Hippocampal formation (tissue), 2 donors: Measurements from ENCODE around the gene TBC1D14.

ENCODE experiments used
- DNase-seq, 2 donors: peaks; one replicate each; lab custom pipeline; 2025; lab: John Stamatoyannopoulos, UW

The TBC1D14 gene

DNA sequence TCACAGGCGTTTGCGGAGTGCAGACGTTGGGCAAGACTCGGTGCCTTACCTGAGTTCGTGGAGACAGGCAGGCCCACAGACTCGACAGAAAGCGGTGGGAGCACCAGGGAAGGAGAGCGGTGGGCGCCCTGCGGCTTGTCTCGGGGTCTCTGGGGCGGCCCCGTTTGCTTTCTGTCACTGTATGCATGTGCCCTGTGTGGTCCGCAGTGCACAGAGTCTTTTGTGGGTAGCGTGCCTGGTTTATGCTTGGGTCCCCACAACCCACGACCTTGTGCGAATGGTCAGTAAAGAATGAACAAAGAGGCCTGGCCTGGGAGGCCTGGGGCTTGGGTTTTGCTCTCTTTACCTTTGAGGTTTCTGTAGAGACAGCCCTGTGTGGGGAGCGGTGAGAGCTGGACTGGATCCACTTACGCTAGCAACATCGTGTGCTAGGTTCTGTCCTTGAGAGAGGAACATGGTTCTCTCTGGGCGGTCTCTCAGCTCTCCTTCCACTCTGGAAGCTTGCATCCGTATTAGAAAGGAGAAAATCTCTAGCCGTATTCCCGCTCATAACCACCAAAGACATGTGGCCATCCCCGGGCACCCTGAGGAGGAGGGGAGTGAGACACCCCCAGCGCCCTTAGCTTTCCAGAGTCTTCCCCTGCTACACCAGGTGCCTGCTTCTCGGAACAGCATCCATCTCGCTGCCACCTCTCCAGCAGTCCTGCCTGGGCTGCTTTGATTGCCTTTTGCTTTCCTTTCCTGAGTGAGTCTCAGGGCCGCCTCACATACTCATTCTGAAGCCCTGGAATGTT is 134.7 kb downstream of the TBC1D14 start:
- DNase-seq: no peak

DNA sequence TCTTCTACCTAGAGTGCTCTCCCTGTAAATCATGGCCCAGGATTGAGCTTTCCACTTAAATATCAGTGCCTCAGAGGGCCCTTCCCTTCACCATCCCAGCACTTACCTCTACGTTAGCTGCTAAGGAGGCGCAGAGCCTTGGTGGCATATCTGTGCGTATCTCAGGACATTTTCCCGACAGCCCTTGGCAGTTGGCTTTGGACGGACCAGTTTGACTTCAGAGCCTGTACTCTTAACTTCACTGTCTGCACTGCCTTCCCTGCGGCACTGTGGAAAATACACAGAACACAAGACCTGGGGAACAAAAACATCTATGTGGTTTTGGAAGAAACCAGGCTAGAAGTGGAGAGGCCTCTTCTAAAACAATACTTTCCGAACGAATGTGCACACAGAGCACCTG is 135.9 kb downstream of the TBC1D14 start:
- no peak for DNase-seq

DNA sequence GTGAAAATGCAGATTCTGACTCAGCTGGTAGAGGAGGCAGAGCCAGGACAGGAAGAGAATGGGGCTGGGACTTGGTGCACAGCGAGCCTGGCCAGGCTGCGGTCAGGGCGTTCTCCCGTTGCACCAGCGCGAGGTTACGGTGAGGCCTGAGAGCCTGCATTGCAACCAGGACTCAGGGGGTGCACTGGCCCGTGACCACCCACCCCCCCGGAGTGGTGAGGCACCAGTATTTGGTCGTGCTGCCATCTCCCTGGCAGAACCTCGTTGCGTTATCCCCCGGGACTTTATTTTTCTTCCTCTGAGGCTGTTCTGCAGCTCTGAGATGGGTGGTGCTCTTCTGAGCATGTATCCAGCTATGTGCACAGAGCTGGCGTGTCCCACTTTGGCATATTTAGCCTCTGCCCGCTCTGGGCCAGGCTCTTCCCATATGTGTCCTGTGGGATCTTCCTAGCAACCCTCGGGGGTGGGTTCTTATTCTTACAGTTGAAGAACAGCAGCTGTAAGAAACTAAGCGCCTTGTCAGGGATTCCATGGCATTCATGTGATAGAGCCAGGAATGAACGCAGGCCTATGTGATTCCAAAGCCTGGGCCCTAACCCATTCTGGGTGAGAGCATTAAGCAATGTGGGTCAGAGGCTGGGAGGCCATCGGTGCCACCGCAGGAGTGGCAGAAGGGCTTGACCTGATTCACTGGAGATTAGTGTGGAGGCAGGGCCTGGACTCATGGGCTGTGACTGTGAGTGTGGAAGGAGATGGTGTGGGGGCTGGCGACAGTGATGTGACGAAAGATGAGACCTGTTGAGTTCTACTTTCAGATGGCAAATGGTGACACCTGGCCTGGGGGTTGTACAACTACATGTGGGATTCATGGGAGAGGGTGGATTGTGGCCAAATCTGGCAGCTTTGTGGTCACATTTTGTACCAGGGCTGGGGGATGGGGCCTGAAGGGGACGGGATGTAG is 136.6 kb downstream of the TBC1D14 start:
- DNase-seq: no peak

DNA sequence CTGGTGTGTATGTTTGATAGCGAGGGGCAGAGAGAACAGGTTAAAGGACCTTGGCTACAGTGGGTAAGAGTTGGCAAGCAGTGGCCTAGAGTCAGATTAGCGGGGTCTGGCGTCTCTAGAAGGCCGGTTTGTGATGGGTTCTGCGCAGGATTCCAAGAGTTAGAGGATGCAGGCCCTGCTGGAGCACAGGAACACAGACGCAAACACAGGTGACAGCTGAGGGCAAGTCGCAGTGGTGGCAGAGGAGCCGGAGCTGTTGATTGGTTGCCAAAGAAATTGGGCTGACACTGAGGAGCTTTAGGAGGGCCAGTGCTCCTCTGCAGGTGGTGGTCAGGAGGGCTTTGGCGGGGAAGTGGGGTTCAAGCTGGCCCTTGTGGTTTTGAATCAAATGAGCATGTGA is 137.3 kb downstream of the TBC1D14 start:
- no peak for DNase-seq

DNA sequence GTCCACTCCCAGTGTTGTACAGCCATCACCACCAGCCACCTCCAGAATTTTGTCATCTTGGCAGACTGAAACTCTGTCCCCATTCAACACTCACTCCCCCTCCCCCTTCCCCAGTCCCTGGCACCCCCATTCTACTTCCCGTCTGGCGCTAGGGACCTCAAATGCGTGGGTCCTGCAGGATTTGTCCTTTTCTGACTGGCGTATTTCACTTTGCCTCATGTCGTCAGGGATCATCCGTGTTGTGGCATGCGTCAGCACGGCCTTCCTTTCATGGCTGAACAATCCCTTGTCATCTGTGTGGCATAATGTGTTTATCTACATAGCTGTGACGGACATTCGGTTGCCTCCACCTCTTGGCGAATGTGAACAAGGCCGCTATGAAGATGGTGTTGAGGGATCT is 139.0 kb downstream of the TBC1D14 start:
- DNase-seq: no peak

DNA sequence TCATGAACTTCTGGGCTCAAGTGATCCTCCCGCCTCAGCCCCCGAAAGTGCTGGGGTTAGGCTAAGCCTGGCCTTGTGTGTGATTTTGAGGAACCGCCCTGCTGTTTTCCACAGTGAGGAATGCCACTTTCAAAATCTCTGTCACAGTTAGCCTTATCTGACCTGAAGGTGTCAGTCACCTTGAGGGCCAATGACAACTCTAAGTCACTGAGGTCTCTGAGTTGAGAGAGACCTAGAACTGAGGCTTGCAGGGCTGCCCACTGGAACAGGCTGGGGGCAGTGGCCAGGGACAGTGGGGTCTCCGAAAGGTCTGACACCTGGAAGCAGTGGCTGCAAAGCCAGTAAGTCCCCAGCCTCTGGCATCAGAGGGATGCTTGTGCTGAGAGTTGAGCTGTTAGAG is 139.7 kb downstream of the TBC1D14 start:
- no peak for DNase-seq

DNA sequence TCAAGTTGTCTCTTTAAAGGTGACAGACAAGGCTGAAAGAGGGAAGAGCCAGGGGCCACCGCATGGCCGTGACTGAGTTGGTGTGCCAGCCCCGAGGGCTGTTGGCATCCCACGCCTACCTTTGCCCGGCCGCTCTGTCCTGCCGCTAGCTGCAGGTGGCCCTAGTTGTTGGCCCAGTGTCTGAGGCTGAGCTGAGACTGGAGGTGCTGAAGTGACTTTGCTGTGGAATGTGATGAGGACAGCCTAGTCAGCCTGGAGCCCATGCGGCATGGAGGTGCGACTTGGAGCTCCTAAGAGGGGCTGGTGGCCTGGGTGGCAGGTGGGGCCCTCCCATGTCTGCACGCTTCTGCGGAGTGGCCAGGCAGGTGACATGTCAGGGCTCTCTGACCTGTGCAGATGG is 140.1 kb downstream of the TBC1D14 start:
- DNase-seq: no peak

DNA sequence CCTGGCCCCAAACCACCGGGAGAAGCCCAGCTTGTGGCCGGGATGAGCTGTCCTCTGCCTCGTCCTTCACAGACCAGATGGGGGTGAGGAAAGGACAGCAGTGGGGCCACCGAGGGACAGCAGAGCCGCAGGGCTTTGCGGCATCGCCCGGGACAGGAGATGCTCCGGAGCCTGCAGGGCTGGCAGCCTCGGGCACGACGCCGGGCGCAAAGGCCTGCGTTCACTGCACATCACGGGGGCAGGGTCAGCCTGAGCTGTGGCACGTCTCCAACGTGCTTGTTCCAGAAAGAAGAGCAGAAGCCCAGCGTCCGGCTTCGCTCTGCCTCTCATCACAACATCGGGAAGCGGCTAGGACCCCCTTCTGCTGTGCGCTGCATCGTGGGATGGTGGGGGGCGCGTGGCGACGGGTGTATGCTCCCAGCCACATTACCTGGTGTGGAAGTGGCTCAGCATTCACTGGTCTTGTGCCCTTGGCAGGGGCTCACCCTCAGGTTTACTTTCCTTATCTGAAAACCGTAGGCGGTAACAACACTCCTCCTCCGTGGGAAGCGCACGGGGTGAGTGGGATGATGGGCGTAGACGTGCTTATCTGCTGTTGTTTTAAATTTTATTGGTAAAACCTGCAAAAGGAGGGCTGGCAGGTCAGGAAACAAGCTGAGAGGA is 141.0 kb downstream of the TBC1D14 start:
- no peak for DNase-seq

DNA sequence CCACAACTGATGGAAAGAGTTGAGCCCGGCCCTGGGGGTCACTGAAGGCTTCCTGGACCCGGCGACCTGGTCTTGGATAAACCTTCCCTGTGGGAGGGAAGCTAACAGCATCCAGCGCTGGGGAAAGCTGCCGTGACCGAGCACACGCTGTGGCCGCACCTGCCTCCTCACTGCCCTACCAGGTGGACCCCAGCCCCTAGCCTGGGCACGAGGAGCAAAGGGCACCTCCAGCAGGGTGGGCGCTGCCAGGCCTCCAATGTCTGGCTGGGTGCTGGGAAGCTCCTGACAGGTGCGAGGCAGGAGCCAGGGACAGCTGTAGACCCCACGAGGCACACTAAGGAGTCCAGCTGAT is 141.5 kb downstream of the TBC1D14 start:
- no peak for DNase-seq

DNA sequence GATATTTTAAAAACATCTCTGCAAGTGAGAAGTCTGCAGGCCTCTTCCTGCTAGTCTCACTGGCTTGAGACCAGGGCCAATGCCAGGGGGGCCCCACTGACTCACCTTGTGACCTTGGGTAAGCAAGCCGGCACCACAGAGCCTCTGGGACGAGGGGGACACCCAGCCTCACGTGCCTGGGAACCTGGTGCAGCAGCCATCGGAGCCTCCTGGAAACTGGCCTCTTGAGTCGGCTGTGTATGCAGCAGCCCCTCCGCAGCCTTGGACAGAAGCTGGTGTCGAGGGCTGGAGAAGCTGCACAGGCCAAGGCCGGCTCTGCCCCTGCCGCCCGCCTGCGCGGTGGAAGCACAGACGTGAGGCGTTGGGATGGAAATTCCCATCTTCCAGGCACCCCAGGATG is 142.3 kb downstream of the TBC1D14 start:
- no peak for DNase-seq

DNA sequence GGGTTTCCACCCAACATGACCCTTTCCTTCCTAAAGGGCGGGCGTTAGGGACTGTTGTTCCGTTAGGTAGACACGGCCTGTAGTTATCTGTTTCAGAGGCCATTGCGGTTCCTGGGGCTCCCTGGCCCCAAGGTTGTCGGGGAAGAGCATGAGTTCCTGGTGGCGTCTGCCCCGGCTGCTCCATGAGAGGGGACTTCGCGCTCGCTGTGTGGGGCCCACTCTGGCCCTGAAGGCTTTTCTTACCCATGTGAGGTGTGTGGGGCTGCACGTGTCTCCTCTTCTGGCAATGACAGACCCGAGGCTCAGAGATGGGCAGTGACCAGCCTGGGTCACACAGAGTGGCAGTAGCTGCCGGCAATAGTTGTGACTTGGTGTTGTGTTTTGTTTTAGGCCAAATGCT is 142.7 kb downstream of the TBC1D14 start:
- no peak for DNase-seq

DNA sequence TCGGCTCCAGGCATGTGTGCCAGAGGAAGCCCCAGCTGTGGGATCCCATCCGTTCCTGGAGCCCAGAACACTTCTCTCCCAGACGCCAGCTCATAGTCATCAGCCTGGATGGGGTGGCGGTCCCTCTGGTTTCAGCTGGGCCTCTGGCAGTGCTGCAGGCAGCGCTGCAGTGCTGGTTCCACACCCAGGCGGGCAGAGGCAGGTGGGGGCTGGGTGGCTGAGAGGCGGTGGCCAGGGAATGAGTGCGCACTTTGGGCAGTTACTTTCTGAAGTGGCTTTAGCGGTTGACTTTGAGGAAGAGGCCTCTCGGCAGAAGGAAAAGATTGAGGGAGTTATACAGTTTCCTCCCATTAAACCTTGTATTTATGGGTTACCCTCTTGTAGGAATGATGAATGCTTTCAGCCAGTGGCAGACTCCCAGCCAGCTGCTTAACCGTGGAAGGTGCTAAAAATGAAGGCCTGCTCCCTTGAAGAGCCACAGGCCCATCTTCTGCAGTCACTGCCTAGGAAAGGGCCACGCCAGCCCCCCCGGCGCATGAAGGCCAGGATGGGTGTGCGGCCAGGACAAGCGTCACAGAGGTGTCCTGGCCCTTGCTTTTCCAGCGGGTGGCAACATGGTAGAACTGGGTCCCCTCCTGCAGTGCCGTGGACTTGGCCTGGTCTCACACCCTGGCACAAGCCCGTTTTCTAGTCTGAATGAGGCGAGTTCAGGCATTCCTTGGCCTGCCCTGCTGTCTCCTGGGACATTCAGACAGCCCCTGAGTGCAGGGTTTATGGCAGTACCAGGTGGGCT is 143.5 kb downstream of the TBC1D14 start:
- DNase-seq: peak in 1 of 2 donors; percentile 21

DNA sequence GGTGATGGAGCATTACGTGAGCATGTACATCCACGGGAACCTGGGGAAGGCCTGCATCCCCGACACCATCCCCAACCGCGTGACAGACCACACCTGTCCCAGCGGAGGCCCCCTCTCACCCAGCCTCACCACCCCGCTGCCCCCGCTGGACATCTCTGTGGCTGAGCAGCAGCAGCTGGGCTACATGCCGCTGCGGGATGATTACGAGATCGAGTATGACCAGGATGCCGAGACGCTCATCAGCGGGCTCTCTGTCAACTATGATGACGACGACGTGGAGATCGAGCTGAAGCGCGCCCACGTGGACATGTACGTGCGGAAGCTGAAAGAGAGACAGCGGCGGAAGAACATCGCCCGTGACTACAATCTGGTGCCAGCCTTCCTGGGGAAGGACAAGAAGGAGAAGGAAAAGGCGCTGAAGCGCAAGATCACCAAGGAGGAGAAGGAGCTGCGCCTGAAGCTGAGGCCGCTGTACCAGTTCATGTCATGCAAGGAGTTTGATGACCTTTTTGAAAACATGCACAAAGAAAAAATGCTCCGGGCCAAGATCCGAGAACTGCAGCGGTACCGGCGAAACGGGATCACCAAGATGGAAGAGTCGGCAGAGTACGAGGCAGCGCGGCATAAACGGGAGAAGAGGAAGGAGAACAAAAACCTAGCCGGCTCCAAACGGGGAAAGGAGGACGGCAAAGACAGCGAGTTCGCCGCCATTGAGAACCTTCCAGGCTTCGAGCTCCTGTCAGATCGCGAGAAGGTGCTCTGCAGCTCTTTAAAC is 144.7 kb downstream of the TBC1D14 start:
- no peak for DNase-seq

DNA sequence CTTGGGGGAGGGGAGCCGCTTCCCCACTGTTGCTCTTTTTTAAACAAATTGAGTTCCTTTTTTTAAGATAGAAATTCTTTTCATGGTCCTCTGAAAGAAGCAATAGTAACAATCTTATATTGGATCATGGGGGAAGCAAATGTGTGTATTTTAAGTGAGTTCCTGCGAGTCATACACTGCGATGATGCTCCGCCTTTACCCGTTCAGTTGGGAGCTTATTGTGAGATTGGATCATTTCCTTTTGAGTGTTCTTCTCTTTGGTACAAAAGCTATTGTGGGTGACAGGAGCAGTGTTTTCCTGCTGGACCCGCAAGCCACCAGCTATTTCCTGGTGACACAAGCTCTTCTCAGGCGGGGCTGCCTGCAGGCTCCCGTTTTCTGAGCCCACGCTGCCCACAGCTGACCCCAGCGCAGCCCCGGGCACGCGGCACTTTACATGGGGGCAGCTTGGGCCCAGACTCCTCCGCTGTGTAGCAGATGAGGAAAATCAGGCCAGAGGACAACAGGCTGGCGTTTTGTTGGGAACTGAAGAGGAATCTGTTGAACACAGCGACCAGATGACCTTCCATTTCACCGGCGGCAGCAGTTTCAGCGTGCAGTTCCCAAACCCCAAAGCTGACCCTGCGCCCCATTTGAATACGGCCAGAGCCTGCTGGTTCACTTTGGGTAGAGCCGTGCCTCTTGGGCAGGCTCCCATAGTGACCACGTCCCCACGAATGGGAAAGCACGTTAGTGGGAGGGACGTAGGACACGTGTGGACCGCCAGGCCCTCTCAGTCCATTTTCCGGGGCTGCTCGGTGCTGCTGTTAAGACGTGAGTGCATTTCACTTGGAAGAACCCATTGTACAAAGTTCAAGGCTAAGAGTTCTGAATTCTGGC is 145.7 kb downstream of the TBC1D14 start:
- no peak for DNase-seq

DNA sequence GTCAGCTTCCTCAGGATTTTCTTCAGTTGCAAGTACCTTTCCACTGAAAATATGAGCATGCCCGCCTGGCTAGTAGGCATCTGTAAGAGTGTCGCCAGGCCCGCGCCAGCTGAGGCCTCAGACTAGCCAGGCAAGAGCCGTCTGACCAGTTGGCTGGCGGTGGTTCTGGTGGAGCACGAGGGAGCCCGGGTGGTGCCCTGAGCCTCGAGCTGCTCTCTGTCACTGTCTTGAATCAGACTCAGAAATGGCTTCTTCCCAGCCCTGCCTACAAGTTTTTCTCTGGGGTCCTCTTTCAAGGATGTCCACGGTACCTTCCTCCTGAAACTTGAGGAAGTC is 146.3 kb downstream of the TBC1D14 start:
- no peak for DNase-seq

DNA sequence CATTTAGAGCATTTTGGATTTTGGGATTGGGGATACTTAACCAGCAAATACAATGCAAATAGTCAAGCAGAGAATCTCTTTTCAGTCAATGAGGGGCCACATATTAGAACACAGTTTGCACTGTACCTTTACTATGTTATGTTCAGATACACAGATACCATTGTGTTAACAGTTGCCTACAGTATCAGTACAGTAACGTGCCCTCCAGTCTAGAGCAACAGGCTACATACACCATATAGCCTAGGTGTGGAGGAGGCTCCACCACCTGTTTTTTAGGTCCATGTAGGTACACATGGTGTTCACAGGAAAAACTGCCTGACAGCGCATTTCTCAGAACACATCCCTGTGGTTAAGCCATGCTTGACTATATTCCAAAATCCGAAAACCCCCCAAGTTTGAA is 149.2 kb downstream of the TBC1D14 start:
- no peak for DNase-seq

DNA sequence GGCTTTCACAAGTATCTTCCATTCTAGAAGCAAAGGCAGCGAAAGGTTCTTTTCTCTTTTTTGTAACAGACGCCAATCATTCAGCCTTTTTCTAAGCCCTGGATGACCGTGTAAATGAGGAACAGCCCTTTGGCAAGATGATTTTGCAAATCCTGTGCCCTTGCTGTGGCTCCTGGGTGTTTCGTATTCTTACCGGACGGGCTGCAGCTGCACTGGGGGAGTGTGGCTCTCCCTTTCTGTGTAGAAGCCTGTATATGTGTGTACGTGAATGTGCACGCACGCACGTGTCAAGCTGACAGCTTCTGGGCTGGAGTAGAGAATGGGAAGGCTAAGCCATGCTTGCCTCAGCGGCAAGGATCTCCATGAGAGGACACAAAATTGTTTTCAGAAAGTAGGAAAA is 150.0 kb downstream of the TBC1D14 start:
- DNase-seq: no peak

DNA sequence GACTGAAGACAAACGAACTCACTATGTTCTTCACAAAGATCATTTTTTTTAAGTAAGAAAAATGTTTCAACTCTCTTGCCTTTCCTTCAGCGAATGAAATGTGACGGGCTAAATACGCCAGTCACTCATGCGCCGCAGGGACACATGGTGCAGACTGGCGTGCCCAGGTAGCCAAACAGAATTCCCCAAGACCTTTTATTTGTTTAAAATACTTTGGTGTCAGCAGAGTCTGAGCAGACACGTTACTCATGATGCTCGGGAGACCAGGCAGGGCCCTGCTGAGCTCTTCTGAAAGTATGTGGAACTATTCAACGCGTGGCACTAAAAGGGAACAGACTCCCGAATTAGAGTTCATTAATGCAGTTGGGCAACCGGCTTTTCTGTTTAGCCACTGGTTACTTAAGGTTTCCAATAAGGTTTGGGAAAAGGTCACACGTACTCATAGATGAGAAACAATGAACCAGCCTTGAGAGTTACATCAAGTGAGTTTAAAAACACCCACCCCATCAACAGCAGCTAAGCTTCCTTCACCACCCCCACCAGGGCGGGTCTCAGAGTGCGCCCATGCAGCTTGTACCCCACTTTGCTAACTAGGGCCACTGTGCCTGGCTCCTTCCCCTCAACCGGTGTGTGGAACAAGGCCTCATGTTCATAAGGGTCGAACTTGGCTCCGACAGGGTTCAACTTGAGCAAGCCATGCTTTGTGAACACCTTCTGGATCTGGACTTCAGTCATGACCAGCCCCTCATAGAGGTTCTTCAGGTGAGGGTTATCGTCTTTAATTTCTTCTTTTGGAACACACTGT is 150.9 kb downstream of the TBC1D14 start:
- no peak for DNase-seq

DNA sequence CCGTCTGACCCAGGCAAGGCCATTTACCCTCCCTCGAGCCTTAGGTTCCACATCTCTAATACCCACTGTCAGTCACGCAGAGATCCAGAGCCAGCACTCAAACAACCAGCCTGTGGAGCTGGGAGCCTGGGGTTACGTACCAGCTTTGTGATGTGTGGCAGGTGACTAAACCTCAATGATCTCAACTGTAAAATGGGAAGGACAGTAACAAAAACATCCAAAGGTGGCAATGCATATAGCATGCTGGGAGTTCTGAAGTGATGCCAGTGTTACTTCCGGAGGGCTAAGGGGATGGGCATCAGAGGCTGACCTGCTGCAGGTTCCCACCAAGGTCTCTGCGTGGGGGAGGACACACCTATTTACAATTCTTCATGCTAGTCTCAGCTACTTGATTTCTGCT is 152.2 kb downstream of the TBC1D14 start:
- DNase-seq: no peak
